Measurements from ENCODE around the gene DSG1. TPM values are rescaled to one million over a fixed set of nuclear protein-coding genes. Genes with fewer than 3 reads are reported as not detected.

The DSG1 gene
- total RNA-seq, 6 experiments from 2014 or later, result not detected

- TF ChIP-seq CTCF (IDR thresholded peaks at IDR 0.05), result no peak
- no peak for DNase-seq
- Mint-ChIP-seq H3K9me3 (peaks cover 21% of the 10 kb centered on the region), H3K36me3 (ENCODE audit: low read depth) (peaks cover 2% of the 10 kb centered on the region; the same call in 1 of the 2 replicates), H3K4me3 (no peak overlapping the region), H3K4me1 (ENCODE audit: low read depth) (no peaks in the 10 kb centered on the region), H3K27me3 (ENCODE audit: insufficient read depth) (no peaks in the 10 kb centered on the region; the same call in 1 of the 2 replicates), H3K27ac (no peak overlapping the region)
Observed at GRCh38 chr18:31402026-31402373, 84.0 kb downstream of the DSG1 start.

GRCh38 chr18:31403409-31403808 lies 85.4 kb downstream of the DSG1 start:
- Mint-ChIP-seq H3K9me3 (peaks cover 27% of the 10 kb centered on the region), H3K27ac (no peak overlapping the region), H3K36me3 (ENCODE audit: low read depth) (peaks cover 5% of the 10 kb centered on the region; the same call in 1 of the 2 replicates), H3K27me3 (ENCODE audit: insufficient read depth) (peaks cover 1% of the 10 kb centered on the region), H3K4me1 (ENCODE audit: low read depth) (no peaks in the 10 kb centered on the region), H3K4me3 (no peak overlapping the region)
- TF ChIP-seq CTCF (IDR thresholded peaks at IDR 0.05), result no peak
- no peak for DNase-seq

Other genes with a start within 250 kb of the DSG1 start
- not detected for gene DSC2, start 215.7 kb upstream of the DSG1 start, total RNA-seq (2021; fragmentation: NEBNext Ultra II Directional; extraction: Animal tissue kit (Norgen Biotek cat#: 25700))
- not detected for gene DSC1, start 155.3 kb upstream of the DSG1 start, total RNA-seq (2021; fragmentation: NEBNext Ultra II Directional; extraction: Animal tissue kit (Norgen Biotek cat#: 25700))
- not detected for gene DSG4, start 58.6 kb downstream of the DSG1 start, total RNA-seq (2021; fragmentation: NEBNext Ultra II Directional; extraction: Animal tissue kit (Norgen Biotek cat#: 25700))
- not detected for gene DSG3, start 129.6 kb downstream of the DSG1 start, total RNA-seq (2021; fragmentation: NEBNext Ultra II Directional; extraction: Animal tissue kit (Norgen Biotek cat#: 25700))
- not detected for gene DSG2, start 180.0 kb downstream of the DSG1 start, total RNA-seq (2021; fragmentation: NEBNext Ultra II Directional; extraction: Animal tissue kit (Norgen Biotek cat#: 25700))

All from HFFc6 (cell line).